Retinal pigment epithelial cell (primary cell): Measurements from ENCODE around the gene EFL1.

Experiments
- DNase-seq: peaks from one replicate; pipeline ENCODE4 v3.0.0-alpha.2; 2010; ENCODE audit warnings: low read depth
- H3K4me3 ChIP-seq: 2 replicates; pipeline ENCODE4 v1.5.1; 2011; ENCODE audit warnings: mild to moderate bottlenecking, low read length, control low read depth, moderate library complexity
- CTCF ChIP-seq: conservative IDR thresholded peaks from 2 replicates; pipeline ENCODE4 v1.5.1; 2011; ENCODE audit warnings: low read depth, low read length, control low read depth, inconsistent platforms

The EFL1 gene

GRCh38 chr15:82105451-82106215, 156.9 kb downstream of the EFL1 start:
- peak; percentile 18 for TF ChIP-seq CTCF
- no peak overlapping the region for H3K4me3 ChIP-seq
- peak; percentile 89 for DNase-seq

GRCh38 chr15:82103468-82103867, 159.1 kb downstream of the EFL1 start:
- no peak for DNase-seq
- no peak for TF ChIP-seq CTCF
- H3K4me3 ChIP-seq, result no peak overlapping the region

- DNase-seq, result no peak
- H3K4me3 ChIP-seq, result no peak overlapping the region
- TF ChIP-seq CTCF, result no peak
Observed at GRCh38 chr15:82100111-82100929, 162.2 kb downstream of the EFL1 start.

GRCh38 chr15:82098674-82099073, 163.9 kb downstream of the EFL1 start:
- no peak overlapping the region for H3K4me3 ChIP-seq
- DNase-seq, result no peak
- no peak for TF ChIP-seq CTCF

GRCh38 chr15:82095803-82096202, 166.7 kb downstream of the EFL1 start:
- DNase-seq, result no peak
- TF ChIP-seq CTCF, result no peak
- no peak overlapping the region for H3K4me3 ChIP-seq

GRCh38 chr15:82093774-82094211, 168.7 kb downstream of the EFL1 start:
- peak; percentile 39 for DNase-seq
- TF ChIP-seq CTCF, result no peak
- peak overlapping the region; percentile 9 for H3K4me3 ChIP-seq

- DNase-seq, result no peak
- H3K4me3 ChIP-seq, result no peak overlapping the region
- no peak for TF ChIP-seq CTCF
Observed at GRCh38 chr15:82093325-82093724, 169.2 kb downstream of the EFL1 start.
